Neutrophil (primary cell): ENCODE measurements around the gene FGF23.

ENCODE experiments used
- H3K27ac ChIP-seq: fragments of 200-600 bp; sonication (generic); 2 replicates; pipeline ENCODE4 v1.5.1; 2016; ENCODE audit warnings: mild to moderate bottlenecking, moderate library complexity
- H3K27me3 ChIP-seq: fragments of 200-600 bp; sonication (generic); 2 replicates; pipeline ENCODE4 v1.6.0; 2016; ENCODE audit warnings: mild to moderate bottlenecking
- H3K36me3 ChIP-seq: fragments of 200-600 bp; sonication (generic); 2 replicates; pipeline ENCODE4 v1.5.1; 2017
- H3K4me1 ChIP-seq, 2 experiments: fragments of 200-600 bp in 1 of 2; sonication (generic) in 1 of 2; 1 replicate in 1 of 2; 2 replicates in 1 of 2; pipeline versions ENCODE4 v1.5.1 to v1.6.1; 2013 to 2016; ENCODE audit warnings: low read depth in 1 of 2, low read length in 1 of 2, mild to moderate bottlenecking in 1 of 2, moderate library complexity in 1 of 2; ENCODE audit not compliant: control insufficient read depth in 1 of 2, insufficient read depth in 1 of 2
- H3K4me3 ChIP-seq, 2 experiments: fragments of 200-600 bp in 1 of 2; sonication (generic) in 1 of 2; 1 replicate in 1 of 2; 2 replicates in 1 of 2; pipeline ENCODE4 v1.5.1; 2013 to 2016; ENCODE audit warnings: low read depth in 1 of 2, low read length in 1 of 2, mild to moderate bottlenecking in 1 of 2, moderate library complexity in 1 of 2
- H3K9me3 ChIP-seq: fragments of 200-600 bp; sonication (generic); 2 replicates; pipeline ENCODE4 v1.5.1; 2016
- TF ChIP-seq, protein P1 (sequence below): fragments of 200-600 bp; sonication (generic); IDR thresholded peaks from 2 replicates; pipeline ENCODE4 v1.5.1; 2016; ENCODE audit warnings: antibody characterized with exemption

FGF23 gene

DNA sequence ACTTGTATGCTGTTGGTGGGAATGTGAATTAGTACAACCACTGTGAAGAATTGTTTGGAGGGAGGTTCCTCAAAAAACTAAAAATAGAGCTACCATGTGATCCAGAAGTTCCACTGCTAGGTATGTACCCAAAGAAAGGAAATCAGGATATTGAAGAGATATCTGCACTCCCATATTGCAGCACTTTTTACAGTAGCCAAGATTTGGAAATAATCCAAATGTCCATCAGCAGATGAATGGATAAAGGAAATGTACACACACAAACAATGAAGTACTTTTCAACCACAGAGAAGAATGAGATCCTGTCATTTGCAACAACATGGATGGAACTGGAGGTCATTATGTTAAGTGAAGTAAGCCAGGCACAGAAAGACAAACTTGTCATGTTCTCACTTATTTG, 32.6 kb downstream of the FGF23 start:
- peaks cover 8% of the 10 kb centered on the region for H3K36me3 ChIP-seq
- H3K4me1 ChIP-seq: no peaks in the 10 kb centered on the region
- H3K27ac ChIP-seq: no peak overlapping the region
- H3K27me3 ChIP-seq: no peaks in the 10 kb centered on the region
- TF ChIP-seq, protein P1, sequence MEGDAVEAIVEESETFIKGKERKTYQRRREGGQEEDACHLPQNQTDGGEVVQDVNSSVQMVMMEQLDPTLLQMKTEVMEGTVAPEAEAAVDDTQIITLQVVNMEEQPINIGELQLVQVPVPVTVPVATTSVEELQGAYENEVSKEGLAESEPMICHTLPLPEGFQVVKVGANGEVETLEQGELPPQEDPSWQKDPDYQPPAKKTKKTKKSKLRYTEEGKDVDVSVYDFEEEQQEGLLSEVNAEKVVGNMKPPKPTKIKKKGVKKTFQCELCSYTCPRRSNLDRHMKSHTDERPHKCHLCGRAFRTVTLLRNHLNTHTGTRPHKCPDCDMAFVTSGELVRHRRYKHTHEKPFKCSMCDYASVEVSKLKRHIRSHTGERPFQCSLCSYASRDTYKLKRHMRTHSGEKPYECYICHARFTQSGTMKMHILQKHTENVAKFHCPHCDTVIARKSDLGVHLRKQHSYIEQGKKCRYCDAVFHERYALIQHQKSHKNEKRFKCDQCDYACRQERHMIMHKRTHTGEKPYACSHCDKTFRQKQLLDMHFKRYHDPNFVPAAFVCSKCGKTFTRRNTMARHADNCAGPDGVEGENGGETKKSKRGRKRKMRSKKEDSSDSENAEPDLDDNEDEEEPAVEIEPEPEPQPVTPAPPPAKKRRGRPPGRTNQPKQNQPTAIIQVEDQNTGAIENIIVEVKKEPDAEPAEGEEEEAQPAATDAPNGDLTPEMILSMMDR: no peak
- no peaks in the 10 kb centered on the region for H3K9me3 ChIP-seq
- H3K4me3 ChIP-seq: no peak overlapping the region

DNA sequence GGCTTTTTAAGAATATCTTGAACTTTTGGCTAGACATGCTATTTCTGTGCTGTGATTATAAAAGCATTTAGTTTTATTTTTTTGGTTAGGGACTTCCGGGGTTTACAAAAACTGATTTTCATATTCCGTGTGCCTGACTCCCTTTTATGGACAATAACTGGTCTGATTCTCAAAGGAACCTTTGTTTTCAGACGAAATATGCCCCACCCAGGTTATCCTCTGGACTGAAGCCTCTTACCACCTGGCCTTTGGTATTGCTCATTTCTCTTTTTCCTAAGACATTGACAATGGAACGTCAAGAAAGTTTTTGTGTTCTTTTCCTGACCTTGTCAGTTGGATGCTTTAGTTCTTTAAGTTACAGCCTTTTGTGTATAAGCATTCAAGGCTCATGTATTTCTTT, 47.7 kb downstream of the FGF23 start:
- H3K27me3 ChIP-seq: no peaks in the 10 kb centered on the region
- H3K4me1 ChIP-seq: no peaks in the 10 kb centered on the region
- TF ChIP-seq, protein P1: no peak
- H3K4me3 ChIP-seq: no peak overlapping the region
- peaks cover 1% of the 10 kb centered on the region for H3K36me3 ChIP-seq
- H3K9me3 ChIP-seq: no peaks in the 10 kb centered on the region
- no peak overlapping the region for H3K27ac ChIP-seq

DNA sequence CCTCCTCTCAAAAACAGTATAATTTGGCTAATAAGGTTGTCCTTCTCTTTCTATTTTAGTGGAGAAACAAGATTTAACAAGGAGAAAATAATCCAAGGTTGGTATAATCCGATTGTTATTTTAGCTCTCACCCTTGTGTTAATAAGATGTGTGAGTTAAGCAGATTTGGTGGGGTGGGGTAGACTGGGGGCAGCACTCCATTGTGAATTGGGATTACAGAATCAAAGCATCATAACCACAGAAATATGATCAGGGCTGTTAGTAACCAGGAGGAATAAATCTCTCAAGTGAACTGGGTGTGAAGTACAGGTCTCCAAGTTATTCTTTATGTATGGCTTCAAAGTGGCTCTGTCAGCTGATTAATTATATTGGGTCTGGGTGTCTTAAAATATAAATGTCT, 48.3 kb downstream of the FGF23 start:
- TF ChIP-seq, protein P1: no peak
- no peak overlapping the region for H3K4me3 ChIP-seq
- no peaks in the 10 kb centered on the region for H3K9me3 ChIP-seq
- H3K27me3 ChIP-seq: no peaks in the 10 kb centered on the region
- no peaks in the 10 kb centered on the region for H3K36me3 ChIP-seq
- H3K4me1 ChIP-seq: no peaks in the 10 kb centered on the region
- no peak overlapping the region for H3K27ac ChIP-seq

DNA sequence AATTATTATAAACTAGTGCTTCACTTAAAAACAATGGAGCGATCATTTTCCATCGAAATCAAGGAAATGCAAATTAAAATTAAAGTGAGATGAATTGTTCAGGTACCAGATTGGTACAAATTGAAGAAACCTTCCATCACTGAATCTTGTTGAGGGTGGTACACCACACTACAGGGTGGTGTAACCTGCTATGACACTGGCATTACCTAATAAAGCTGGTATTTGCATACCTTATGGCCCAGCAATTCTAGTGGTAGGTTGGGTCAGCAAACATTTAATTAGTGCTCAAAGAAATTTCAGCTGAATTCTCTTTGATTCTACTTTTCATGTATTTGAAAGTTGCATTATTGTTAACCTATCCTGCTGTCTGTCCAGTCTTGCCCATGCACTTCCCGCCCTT, 49.3 kb downstream of the FGF23 start:
- TF ChIP-seq, protein P1: no peak
- no peaks in the 10 kb centered on the region for H3K4me1 ChIP-seq
- H3K9me3 ChIP-seq: no peaks in the 10 kb centered on the region
- H3K4me3 ChIP-seq: no peak overlapping the region
- no peaks in the 10 kb centered on the region for H3K27me3 ChIP-seq
- H3K27ac ChIP-seq: no peak overlapping the region
- H3K36me3 ChIP-seq: no peaks in the 10 kb centered on the region

DNA sequence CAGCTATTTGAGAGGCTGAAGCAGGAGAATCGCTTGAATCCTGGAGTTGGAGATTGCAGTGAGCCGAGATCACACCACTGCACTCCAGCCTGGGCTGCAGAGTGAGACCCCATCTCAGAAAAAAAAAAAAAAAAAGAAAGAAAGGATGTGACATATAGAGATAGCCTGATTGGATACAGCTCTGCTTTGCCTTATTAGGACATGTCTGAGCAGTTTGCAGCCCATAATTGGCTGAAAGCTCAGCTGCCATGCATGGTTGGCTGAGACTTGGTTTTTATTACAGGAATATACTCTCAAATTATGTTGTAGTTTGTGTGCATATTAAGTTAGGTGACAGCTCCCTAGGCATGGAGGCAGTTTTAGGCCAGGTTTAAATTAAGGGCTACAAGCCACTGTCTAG, 52.2 kb downstream of the FGF23 start:
- Histone ChIP-seq H3K9me3 (no peaks in the 10 kb centered on the region), H3K4me3 (no peak overlapping the region), H3K36me3 (no peaks in the 10 kb centered on the region), H3K27me3 (no peaks in the 10 kb centered on the region), H3K4me1 (peaks cover 9% of the 10 kb centered on the region in 2 experiments), H3K27ac (no peak overlapping the region)
- TF ChIP-seq, protein P1: no peak

DNA sequence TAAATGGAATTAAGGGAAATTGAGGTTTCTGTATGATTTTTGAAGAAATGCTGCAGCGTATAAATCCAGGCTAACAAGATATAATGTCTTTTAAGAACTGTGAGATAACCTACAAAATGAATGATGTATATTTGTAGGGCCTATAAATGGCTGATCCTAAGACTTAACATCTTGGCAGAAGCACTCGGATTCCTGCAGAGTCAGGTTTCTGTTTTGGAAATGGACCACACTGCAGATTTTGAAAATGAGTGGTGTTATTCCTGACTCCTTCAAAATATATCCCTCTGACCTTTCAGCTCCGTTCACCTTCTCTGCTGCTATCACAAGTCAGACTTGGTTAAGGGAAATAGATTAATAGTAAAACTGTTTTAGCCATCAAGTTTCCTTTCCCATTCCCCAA, 53.5 kb downstream of the FGF23 start:
- TF ChIP-seq, protein P1: no peak
- H3K9me3 ChIP-seq: no peaks in the 10 kb centered on the region
- H3K4me3 ChIP-seq: no peak overlapping the region
- H3K4me1 ChIP-seq: peaks cover 20% of the 10 kb centered on the region in 2 experiments
- H3K27ac ChIP-seq: no peak overlapping the region
- no peaks in the 10 kb centered on the region for H3K27me3 ChIP-seq
- H3K36me3 ChIP-seq: no peaks in the 10 kb centered on the region
